Fibroblast of lung (primary cell): ENCODE results near the gene RRN3.
"Not testable (repeated sequence)": the region's sequence is repeated elsewhere in the genome, so short reads cannot be mapped to it uniquely, and the experiment has no call there.

Experiments
- EZH2 ChIP-seq: IDR thresholded peaks from 2 replicates; pipeline ENCODE4 v1.5.1; 2012; ENCODE audit warnings: low read length, control low read depth, mild to moderate bottlenecking; ENCODE audit errors: missing control alignments
- TF ChIP-seq, protein P1 (sequence below), 2 donors: IDR thresholded peaks in 1 of 2; conservative IDR thresholded peaks in 1 of 2; 1 replicate in 1 of 2; 2 replicates in 1 of 2; pipeline ENCODE4 v1.5.1; 2011 to 2012; ENCODE audit warnings: low read length in 2 of 2, control low read depth in 1 of 2, inconsistent platforms in 1 of 2, low read depth in 1 of 2, mild to moderate bottlenecking in 1 of 2

DNA sequence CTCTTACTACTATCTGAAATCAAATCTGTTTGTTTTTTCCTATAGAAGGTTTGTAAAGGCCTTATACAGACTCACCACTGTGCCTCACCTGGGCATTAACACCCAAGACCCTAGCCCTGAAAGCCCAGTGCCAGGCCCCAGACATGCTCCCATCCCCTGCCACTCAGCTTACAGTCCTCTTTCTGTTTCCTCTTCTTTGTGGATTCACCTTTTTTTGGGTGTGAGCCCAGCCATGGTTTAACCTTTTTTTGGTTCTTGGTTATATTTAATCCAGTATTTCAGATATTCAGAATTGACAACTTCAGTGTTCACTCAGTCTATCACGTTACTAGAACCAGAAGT, 69.2 kb downstream of the RRN3 start:
- TF ChIP-seq, protein P1, sequence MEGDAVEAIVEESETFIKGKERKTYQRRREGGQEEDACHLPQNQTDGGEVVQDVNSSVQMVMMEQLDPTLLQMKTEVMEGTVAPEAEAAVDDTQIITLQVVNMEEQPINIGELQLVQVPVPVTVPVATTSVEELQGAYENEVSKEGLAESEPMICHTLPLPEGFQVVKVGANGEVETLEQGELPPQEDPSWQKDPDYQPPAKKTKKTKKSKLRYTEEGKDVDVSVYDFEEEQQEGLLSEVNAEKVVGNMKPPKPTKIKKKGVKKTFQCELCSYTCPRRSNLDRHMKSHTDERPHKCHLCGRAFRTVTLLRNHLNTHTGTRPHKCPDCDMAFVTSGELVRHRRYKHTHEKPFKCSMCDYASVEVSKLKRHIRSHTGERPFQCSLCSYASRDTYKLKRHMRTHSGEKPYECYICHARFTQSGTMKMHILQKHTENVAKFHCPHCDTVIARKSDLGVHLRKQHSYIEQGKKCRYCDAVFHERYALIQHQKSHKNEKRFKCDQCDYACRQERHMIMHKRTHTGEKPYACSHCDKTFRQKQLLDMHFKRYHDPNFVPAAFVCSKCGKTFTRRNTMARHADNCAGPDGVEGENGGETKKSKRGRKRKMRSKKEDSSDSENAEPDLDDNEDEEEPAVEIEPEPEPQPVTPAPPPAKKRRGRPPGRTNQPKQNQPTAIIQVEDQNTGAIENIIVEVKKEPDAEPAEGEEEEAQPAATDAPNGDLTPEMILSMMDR (conservative IDR thresholded peaks at IDR 0.05 in 1 of 2, IDR thresholded peaks at IDR 0.05 in 1 of 2; ENCODE audit: low read depth in 1 of 2, low read length in 2 of 2) = not testable (repeated sequence)
- not testable (repeated sequence) for TF ChIP-seq EZH2
